HL-60 (cell line): ENCODE data around the gene BRD3.

Source experiments
- GABPA ChIP-seq: IDR thresholded peaks from 2 replicates; pipeline ENCODE4 v1.6.1; 2012; ENCODE audit warnings: low read depth
- POLR2AphosphoS5 ChIP-seq: IDR thresholded peaks from 2 replicates; pipeline ENCODE4 v1.6.1; 2012; ENCODE audit warnings: low read depth
- TF ChIP-seq, protein P1 (sequence below): IDR thresholded peaks from one replicate; pipeline ENCODE4 v1.5.1; 2011; ENCODE audit warnings: low read length, control low read depth, inconsistent platforms; ENCODE audit not compliant: insufficient read depth
- TF ChIP-seq, protein P2 (sequence below): IDR thresholded peaks from 2 replicates; pipeline ENCODE4 v1.6.1; 2012; ENCODE audit warnings: low read depth; ENCODE audit not compliant: insufficient replicate concordance

DNA sequence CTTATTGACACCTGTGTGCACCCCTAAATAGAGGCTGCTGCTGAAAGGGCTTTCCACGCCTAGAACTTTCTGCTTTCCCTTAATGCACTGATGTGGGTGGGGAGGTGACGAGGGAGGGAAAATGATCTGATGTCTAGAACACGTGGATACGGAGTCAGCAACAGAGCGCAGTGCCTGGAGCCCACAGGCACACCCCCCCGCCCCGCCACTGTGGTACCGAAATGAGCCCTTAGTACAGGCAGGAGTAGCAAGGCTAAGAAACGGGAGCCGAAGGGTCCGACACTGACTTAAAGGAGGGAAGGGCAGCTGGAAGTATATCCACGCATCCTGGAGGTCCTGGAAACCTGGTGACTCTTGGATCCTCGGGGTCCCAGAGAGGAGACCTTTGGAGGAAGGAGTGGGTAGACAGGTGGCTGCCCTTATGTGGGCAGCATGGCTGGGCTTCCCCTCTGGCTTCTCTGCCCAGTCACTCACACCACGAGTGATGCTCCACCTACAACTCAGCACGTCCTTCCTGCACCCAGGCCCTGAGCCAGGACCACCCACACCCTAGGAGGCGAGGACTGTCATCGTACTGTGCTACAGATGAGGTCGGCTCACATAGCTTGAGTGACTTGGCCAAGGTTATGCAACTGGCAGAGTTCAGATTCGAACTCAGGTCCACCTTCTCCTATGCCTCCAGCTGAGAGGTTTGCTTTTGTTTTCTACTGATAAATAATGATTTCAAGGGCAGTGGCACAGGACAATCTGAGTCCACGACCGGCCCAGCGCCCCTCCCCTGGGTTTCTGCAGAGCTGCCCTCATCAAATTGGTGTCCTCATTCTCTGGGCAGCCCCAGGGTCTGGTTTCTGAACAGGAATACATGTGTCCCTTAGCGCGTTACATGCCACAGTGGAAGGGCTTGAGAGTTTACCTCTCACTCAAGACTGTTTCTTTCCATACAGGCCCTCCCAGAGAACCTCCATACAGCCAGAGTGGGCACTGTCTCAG is 71.0 kb downstream of the BRD3 start:
- TF ChIP-seq, protein P1, sequence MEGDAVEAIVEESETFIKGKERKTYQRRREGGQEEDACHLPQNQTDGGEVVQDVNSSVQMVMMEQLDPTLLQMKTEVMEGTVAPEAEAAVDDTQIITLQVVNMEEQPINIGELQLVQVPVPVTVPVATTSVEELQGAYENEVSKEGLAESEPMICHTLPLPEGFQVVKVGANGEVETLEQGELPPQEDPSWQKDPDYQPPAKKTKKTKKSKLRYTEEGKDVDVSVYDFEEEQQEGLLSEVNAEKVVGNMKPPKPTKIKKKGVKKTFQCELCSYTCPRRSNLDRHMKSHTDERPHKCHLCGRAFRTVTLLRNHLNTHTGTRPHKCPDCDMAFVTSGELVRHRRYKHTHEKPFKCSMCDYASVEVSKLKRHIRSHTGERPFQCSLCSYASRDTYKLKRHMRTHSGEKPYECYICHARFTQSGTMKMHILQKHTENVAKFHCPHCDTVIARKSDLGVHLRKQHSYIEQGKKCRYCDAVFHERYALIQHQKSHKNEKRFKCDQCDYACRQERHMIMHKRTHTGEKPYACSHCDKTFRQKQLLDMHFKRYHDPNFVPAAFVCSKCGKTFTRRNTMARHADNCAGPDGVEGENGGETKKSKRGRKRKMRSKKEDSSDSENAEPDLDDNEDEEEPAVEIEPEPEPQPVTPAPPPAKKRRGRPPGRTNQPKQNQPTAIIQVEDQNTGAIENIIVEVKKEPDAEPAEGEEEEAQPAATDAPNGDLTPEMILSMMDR = no peak
- TF ChIP-seq POLR2AphosphoS5 = no peak
- TF ChIP-seq GABPA = no peak
- TF ChIP-seq, protein P2, sequence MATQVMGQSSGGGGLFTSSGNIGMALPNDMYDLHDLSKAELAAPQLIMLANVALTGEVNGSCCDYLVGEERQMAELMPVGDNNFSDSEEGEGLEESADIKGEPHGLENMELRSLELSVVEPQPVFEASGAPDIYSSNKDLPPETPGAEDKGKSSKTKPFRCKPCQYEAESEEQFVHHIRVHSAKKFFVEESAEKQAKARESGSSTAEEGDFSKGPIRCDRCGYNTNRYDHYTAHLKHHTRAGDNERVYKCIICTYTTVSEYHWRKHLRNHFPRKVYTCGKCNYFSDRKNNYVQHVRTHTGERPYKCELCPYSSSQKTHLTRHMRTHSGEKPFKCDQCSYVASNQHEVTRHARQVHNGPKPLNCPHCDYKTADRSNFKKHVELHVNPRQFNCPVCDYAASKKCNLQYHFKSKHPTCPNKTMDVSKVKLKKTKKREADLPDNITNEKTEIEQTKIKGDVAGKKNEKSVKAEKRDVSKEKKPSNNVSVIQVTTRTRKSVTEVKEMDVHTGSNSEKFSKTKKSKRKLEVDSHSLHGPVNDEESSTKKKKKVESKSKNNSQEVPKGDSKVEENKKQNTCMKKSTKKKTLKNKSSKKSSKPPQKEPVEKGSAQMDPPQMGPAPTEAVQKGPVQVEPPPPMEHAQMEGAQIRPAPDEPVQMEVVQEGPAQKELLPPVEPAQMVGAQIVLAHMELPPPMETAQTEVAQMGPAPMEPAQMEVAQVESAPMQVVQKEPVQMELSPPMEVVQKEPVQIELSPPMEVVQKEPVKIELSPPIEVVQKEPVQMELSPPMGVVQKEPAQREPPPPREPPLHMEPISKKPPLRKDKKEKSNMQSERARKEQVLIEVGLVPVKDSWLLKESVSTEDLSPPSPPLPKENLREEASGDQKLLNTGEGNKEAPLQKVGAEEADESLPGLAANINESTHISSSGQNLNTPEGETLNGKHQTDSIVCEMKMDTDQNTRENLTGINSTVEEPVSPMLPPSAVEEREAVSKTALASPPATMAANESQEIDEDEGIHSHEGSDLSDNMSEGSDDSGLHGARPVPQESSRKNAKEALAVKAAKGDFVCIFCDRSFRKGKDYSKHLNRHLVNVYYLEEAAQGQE = no peak
